ENCODE measurements around the gene IFT20.

Gene IFT20, protein sequence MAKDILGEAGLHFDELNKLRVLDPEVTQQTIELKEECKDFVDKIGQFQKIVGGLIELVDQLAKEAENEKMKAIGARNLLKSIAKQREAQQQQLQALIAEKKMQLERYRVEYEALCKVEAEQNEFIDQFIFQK

DNA sequence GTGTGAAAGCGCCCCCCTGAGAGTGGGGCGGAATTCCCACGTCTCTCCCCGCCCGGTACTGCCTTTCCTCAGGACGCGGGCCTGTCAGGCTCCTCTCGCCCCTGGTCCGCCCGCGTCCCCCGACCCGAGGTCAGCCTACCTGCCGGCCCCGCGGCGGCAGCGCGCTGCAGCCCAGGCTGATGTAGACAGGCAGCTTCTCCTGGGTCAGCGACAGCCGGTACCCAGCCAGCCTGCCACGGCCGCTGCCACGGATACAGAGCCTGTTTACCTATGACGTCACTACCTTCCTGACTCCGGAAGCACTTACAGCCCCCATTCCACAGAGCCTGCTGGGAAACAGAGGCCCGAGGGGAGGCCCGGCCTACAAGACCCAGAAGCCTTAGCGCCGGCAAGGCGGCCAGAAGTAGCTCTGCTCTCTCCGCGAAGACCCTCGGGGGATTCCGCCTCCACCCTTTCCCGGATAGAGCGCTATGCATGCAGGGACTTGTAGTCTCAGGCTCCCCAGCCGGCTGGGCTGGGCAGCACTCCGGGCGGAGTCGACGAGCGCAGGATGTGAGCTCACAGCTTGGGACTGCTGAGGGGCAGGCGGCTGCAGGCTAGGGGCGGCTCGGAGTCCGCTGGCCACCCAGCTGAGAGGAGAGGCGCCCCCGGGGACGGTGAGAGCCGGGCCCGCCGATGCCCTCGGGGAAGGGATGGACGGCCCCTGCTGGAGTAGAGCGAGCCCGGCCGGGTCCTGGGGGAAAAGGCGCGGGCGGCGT is at the start of gene IFT20, which contains the start of gene TNFAIP1:
IFT20 (minus strand) TSS at position 272 of the 758 bp plus-strand sequence. CDS start 3,487 bp downstream, outside the sequence.
TNFAIP1 (plus strand) TSS at position 561 of the 758 bp plus-strand sequence. CDS start 3,761 bp downstream, outside the sequence.
- DNase-seq: peak; percentile 100

- DNase-seq: no peak
Observed at GRCh38 chr17:28385037-28385400, 49.7 kb upstream of the IFT20 start.

DNA sequence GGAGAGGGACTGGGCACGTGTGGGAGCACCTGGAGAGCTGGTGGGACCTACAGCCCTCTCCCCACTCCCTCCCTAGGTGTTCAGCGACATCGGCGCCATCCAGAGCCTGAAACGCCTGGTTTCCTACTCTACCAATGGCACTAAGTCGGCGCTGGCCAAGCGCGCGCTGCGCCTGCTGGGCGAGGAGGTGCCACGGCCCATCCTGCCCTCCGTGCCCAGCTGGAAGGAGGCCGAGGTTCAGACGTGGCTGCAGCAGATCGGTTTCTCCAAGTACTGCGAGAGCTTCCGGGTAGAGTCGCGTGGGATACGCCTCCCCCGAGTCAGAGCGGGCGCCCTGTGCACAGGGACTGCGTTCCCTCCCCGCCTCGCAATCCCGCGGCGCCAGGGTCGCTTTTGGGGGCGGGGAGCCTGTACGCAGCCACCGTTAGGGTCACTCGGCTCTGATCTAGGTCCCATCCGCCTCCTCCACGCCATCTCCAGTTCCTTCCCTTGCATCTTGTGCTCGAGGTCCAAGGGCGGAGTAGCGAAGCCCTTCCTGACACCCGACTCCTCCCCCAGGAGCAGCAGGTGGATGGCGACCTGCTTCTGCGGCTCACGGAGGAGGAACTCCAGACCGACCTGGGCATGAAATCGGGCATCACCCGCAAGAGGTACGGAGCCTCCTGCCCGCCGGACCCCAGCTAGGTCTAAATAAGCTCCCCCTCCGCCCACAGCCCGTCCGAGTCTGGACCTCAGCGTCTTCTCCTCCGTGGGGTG is 49.2 kb upstream of the IFT20 start:
- DNase-seq: peak; percentile 29

DNA sequence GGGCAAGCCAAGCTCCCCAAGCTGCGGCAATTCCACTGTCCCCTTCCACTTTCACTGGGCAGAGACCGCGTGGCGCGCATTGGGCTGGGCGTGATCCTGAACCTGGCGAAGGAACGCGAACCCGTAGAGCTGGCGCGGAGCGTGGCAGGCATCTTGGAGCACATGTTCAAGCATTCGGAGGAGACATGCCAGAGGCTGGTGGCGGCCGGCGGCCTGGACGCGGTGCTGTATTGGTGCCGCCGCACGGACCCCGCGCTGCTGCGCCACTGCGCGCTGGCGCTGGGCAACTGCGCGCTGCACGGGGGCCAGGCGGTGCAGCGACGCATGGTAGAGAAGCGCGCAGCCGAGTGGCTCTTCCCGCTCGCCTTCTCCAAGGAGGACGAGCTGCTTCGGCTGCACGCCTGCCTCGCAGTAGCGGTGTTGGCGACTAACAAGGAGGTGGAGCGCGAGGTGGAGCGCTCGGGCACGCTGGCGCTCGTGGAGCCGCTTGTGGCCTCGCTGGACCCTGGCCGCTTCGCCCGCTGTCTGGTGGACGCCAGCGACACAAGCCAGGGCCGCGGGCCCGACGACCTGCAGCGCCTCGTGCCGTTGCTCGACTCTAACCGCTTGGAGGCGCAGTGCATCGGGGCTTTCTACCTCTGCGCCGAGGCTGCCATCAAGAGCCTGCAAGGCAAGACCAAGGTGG is 46.0 kb upstream of the IFT20 start:
- no peak for DNase-seq

DNA sequence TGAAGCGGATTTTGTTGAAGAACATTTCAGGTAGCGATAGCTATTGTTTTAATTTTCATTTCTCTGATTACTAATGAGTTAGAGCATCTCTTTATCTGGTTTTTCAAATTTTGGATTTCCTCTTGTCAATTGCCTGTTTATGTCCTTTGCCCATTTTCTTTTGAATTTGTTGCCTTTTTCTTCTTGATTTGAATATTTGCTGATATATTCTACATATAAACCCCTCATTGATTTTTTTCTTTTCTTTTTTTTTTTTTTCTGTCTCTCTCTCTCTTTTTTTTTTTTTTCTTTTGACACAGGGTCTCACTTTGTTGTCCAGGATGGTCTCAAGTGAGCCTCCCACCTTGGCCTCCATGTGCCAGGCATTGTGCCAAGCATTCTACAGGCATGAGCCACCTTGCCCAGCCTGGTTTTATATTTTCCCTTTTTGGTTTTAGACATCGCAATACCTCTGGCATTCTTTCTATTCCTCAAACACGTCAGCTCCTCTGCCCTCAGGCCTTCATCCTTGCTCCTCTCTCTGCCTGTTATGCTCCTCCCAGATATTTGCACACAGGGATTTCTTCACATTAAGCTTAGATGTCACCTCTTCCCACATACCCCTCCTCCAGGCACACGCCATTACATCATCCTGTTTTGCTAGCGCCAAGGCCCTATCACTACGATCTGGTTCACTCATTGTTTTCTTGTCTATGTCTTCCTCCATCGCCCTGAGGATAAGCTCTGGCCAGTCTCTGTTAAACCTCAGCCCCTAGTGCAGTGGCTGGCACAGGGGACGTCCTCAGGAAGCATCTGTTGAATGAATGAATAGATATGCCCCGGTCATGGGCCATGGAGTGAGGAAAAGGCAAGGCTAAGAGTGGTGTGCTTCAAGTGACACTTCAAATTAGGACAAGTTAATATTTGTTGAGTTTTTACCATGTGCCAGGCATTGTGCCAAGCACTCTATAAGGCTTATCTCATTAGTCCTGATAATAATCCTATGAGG is 44.8 kb upstream of the IFT20 start:
- no peak for DNase-seq

- no peak for DNase-seq
Observed at GRCh38 chr17:28372945-28373274, 37.6 kb upstream of the IFT20 start.

DNA sequence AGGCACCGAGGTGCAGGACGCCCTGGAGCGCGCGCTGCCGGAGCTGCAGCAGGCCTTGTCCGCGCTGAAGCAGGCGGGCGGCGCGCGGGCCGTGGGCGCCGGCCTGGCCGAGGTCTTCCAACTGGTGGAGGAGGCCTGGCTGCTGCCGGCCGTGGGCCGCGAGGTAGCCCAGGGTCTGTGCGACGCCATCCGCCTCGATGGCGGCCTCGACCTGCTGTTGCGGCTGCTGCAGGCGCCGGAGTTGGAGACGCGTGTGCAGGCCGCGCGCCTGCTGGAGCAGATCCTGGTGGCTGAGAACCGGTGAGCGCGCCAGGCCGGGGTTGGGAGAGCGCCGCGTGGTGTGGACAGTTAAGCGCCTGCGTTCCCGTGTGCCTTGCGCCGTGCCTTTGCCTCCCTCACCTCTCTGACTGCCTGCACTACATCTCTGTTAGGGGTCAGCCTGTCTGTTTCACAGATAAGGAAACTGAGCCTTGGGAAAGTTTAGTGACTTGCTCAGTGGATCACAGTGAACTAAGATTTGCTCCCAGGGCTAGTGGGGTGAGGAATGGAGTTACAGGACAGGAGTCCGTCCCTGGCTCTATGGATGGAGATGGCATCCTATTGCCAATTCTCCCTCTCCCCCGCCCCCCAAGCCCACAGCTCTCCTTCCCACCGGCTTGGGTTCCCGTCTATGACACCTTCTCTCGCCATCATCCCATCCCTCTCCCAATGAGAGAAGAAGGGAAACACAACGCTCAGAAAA is 37.1 kb upstream of the IFT20 start:
- DNase-seq: no peak

DNA sequence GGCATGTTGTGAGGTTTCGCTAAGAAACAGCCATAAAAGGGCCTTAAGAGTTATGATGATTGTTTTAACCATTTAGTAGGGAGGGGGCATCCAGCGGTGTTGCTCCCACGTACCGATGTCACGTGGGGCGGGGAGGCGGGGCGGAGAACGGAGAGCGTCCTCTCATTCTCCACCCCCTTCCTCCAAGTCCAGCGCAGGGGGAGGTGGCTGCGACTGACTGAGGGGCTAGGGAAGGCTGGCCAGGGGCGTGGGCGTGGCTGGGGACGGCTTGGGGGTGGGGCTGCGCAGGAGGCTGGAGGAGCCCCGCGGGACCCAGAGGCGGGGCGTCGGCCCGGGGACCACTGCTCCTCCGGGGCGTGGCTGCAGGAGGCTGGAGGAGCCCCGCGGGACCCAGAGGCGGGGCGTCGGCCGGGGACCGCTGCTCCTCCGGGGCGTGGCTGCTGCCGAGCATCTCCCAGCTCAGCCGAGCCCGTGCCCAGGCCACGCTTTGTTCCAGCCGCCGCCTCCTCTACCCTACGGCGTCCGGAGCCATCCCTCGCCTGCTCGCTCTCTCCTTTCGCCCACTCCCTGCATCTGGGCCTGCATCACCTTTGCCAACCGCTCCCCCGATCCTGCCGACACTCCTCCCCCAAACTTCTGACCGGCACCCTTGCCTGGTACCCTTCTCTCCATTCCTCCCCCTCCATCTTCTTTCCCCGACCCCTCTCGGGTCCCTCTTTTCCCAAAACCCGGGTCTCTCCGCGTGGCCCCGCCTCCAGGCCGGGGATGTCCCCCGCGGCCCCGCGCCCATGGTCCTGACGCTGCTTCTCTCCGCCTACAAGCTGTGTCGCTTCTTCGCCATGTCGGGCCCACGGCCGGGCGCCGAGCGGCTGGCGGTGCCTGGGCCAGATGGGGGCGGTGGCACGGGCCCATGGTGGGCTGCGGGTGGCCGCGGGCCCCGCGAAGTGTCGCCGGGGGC is 36.3 kb upstream of the IFT20 start, which contains the start of gene SARM1:
SARM1 (plus strand) TSS at position 450 of the 958 bp plus-strand sequence; CDS start at position 789, 339 bp downstream.
- peak; percentile 88 for DNase-seq

DNA sequence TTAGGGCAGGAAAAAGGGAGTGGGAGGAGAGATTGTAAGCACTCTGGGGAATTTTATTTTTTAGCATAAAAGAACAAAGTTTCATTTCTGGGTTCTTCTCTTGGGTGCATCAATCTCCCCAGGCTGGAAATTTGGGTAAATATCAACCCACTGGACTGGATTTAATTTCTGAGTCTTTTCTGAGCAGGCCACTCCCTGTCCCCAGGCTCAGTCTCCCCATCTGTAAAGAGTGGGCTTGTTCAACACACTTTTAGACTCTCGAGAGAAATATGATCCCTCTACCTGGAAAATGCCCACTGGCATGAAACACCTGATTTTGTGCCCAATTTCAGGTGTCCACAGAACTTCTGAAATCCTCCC is 35.5 kb upstream of the IFT20 start:
- DNase-seq: no peak

- no peak for DNase-seq
Observed at GRCh38 chr17:28370035-28370743, 34.9 kb upstream of the IFT20 start, which contains the start of gene VTN. VTN (minus strand) TSS chr17:28370307; CDS start chr17:28370203, 104 bp downstream.

GRCh38 chr17:28369684-28370034 is 34.4 kb upstream of the IFT20 start:
- no peak for DNase-seq

DNA sequence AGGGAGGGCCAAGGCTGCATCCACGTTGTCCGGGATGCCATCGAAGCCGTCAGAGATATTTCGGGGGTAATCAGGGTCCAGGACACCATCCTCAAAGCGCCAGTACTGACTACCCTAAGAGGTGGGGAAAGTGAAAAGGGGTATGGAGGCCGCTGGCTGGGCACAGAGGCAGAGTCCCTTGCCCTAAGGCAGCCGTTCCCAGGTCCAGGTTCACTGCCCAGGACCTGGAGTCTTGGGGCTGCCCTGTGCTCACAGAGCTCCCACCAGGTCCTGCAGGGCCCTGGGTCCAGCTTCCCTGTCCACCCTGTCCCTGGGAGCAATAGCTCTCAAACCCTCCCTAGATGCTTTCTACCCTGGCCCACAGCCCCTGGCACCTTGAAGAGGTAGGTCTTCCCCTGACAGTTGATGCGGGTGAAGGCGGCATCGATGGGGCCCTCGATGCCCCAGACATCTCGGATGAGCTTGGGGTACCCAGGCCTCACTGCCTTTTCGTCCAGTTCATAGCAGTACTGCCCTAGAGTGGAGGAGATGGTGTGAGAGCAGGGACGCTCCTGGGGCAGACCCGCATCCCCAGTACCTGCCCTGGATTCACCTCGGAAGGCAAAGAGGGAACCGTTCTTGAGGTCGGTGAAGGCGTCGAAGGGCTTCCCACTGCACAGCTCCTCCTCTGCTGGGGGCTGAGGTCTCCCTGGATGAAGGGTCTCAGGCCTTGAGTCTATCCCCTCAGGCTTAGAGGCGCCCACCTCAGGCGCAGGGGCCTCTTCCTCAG is 33.8 kb upstream of the IFT20 start:
- no peak for DNase-seq

DNA sequence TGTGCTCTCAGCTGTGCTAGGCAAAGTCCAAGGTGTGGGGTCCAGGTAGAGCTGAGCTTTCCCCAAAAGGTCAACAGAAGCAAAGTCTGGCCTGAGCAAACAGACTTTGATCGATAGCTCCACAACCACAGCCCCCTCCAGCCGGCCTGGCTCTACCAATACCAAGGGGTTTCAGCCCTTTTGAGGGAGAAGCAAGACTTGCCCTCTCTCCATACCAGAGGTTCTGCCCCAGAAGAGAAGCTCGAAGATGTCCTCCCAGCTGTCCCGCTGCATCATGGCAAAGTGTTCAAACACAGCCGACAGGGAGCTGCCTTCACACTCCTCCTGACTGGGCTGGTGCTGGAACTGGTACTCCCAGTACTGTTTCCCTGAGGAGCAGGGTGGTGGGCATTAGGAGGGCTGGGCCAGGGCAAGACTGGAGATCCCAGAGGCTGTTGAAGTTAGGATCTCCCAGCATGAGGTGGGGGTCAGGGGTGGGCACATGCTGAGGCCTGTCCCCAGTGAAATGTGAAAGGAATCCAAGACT is 33.1 kb upstream of the IFT20 start:
- no peak for DNase-seq

DNA sequence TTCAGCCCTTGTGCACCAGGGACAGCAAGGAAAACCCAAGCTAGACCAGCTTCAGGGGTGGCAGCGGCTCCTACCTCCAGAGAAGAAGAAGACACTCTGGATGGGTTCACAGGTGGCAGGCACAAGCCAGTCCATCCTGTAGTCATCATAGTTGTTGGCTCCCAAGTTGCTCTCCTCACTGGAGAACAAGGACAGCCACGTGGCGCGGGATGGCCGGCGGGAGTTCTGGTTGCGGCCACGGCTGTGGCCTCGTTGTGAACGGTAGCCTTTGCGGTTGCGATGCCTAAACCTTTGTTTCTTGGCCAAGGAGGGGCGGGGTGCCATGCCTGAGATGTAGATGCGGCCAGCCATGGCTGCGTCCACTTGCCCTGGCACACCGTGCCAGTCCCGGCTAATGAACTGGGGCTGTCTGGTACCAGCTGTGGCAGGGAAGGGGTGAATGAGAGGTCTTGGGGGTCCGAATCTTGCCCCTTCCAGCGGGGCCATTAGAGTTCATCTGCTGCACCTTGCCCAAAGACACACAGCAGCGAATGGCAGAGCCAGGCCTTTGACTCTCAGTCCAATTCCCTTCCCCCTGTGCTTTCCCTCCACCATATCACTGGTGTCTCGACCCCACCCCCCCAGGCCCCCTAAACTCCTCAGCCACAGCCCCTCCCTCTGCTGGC is 32.5 kb upstream of the IFT20 start:
- no peak for DNase-seq

DNA sequence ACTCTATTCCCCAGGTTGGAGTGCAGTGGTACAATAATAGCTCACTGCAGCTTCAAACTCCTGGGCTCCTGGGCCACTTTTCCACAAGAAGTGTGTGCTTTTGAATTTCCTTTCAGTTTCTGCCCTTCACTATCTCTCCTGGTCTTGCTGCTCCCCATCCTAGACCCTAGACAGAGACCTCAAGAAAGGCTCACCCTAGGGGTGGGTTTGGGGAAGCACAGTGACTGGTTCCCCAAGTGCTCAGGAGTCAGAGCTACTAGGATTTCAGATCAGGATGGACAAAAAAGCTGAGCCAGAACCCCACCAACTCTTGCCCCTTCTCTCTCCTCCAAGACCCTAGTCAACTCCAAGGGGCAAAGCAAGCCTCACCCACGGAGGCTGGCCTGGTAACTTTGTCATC is 31.3 kb upstream of the IFT20 start:
- DNase-seq: no peak

DNA sequence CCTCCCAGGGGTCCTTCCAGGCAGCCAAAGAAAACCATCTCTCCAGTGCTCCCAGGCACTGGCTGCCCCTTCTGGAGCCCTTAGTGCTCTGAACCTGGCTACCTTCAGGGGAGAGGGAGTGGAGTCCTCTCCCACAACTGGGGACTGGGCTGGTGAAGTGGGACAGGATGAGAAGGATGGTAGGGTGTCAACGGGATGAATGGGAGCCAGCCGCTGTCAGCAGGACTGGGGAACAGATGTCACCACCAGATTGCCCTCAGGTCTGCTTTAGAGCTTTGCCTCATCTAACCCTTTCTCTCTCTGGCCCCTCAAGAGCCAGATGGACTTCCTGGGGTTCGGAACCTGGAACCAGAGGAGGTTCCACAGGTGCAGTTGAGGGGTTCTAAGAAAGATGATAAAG is 30.2 kb upstream of the IFT20 start:
- no peak for DNase-seq

DNA sequence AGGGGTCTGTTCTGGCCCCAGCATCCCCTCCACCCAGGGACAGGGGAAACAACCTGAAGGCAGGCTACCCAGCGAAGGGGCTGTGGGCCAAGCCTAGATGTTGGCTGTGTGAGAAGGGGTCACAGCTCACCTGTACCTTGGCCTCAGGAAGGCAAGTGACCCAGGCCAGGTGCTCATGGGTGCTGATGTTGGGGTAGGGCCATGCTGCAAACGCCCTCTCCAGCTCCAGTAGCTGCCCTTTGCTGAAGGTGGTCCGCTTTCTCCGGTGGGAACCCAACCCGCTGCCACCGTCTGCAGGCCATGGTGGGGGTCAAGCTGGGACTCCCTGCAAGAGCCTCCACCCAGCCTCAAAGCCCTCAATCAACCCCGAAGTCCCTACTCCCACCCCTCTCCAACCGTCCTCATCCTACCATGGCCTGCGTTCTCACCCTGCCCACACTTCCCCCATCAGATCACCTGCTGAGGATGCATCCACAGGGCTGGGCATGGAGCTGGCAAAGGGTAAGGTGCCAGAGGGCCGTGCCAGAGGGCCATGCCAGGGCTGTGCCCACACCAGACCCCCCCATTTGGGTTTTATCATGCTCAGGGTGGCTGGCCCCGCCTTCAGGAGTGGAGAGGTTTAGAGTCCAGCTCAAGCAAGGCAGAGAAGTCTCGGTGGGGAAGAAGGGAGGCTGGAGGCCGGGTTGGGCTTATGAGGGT is 29.5 kb upstream of the IFT20 start, which contains the start of gene SEBOX:
SEBOX (minus strand) TSS at position 535 of the 699 bp plus-strand sequence; CDS start at position 487, 48 bp downstream.
- no peak for DNase-seq
